Parathyroid adenoma (tissue), 2 donors: ENCODE results near the gene TUT4.

ENCODE experiments used
- H2AFZ ChIP-seq: fragments of 300-600 bp; sonication (generic); one replicate; pipeline ENCODE4 v1.7.0; 2017; ENCODE audit warnings: antibody characterized with exemption, mild to moderate bottlenecking
- H3K27ac ChIP-seq: fragments of 300-600 bp; sonication (generic); one replicate; pipeline ENCODE4 v1.7.0; 2017
- H3K27me3 ChIP-seq: fragments of 300-600 bp; sonication (generic); one replicate; pipeline ENCODE4 v1.7.0; 2017; ENCODE audit warnings: low read length; ENCODE audit not compliant: control insufficient read depth, insufficient read depth
- H3K36me3 ChIP-seq: fragments of 300-600 bp; sonication (generic); one replicate; pipeline ENCODE4 v1.7.0; 2017; ENCODE audit warnings: low read length; ENCODE audit not compliant: control insufficient read depth, insufficient read depth
- H3K4me1 ChIP-seq: fragments of 300-600 bp; sonication (generic); one replicate; pipeline ENCODE4 v1.7.0; 2017; ENCODE audit warnings: control low read depth
- H3K4me2 ChIP-seq: fragments of 300-600 bp; sonication (generic); one replicate; pipeline ENCODE4 v1.7.0; 2017; ENCODE audit warnings: low read length
- H3K4me3 ChIP-seq: fragments of 300-600 bp; sonication (generic); one replicate; pipeline ENCODE4 v1.7.0; 2017; ENCODE audit warnings: low read depth, low read length
- H3K79me2 ChIP-seq: fragments of 300-600 bp; sonication (generic); one replicate; pipeline ENCODE4 v1.7.0; 2017; ENCODE audit warnings: control low read depth
- H3K9ac ChIP-seq: fragments of 300-600 bp; sonication (generic); one replicate; pipeline ENCODE4 v1.7.0; 2017; ENCODE audit warnings: mild to moderate bottlenecking
- H3K9me3 ChIP-seq: fragments of 300-600 bp; sonication (generic); one replicate; pipeline ENCODE4 v1.7.0; 2017; ENCODE audit warnings: low read length; ENCODE audit not compliant: control insufficient read depth
- CTCF ChIP-seq: fragments of 300-600 bp; sonication (generic); IDR thresholded peaks from one replicate; pipeline ENCODE4 v1.7.0; 2017; ENCODE audit warnings: antibody characterized with exemption, mild to moderate bottlenecking
- donor health status: primary hyperparathyroidism.

Gene TUT4

GRCh38 chr1:52402860-52403240 is 150.0 kb downstream of the TUT4 start:
- Histone ChIP-seq H2AFZ (no peak overlapping the region), H3K4me2 (no peak overlapping the region), H3K9ac (no peak overlapping the region), H3K27ac (no peak overlapping the region), H3K4me1 (peaks cover 3% of the 10 kb centered on the region), H3K79me2 (peaks cover 2% of the 10 kb centered on the region), H3K9me3 (no peaks in the 10 kb centered on the region), H3K36me3 (no peaks in the 10 kb centered on the region), H3K4me3 (no peak overlapping the region), H3K27me3 (no peaks in the 10 kb centered on the region)
- no peak for TF ChIP-seq CTCF

DNA sequence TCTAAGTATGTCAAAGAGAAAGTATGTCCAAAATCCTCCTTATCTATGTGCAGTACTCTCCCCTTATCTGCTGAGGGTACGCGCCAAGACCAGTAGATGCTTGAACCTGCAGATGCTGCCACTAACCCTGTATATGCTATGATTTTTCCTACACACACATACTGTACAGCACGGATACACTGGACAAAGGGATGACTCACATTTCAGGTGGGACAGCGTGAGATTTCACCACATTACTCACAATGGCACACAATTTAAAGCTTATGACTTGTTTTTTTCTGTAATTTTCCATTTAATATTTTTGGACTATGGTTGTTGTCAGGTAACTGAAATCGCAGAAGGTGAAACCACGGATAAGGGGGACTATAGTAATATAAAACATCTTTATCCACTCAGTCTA is 152.8 kb downstream of the TUT4 start:
- H3K27me3 ChIP-seq = no peaks in the 10 kb centered on the region
- H3K9me3 ChIP-seq = no peaks in the 10 kb centered on the region
- no peaks in the 10 kb centered on the region for H3K36me3 ChIP-seq
- H3K9ac ChIP-seq = no peak overlapping the region
- no peak overlapping the region for H3K27ac ChIP-seq
- H2AFZ ChIP-seq = no peak overlapping the region
- peaks cover 2% of the 10 kb centered on the region for H3K79me2 ChIP-seq
- H3K4me2 ChIP-seq = no peak overlapping the region
- peaks cover under 1% of the 10 kb centered on the region for H3K4me1 ChIP-seq
- H3K4me3 ChIP-seq = no peak overlapping the region
- no peak for TF ChIP-seq CTCF

- TF ChIP-seq CTCF = no peak
- Histone ChIP-seq H3K4me1 (no peaks in the 10 kb centered on the region), H3K9me3 (no peaks in the 10 kb centered on the region)
These were observed 153.3 kb downstream of the TUT4 start for GRCh38 chr1:52399629-52400028.

DNA sequence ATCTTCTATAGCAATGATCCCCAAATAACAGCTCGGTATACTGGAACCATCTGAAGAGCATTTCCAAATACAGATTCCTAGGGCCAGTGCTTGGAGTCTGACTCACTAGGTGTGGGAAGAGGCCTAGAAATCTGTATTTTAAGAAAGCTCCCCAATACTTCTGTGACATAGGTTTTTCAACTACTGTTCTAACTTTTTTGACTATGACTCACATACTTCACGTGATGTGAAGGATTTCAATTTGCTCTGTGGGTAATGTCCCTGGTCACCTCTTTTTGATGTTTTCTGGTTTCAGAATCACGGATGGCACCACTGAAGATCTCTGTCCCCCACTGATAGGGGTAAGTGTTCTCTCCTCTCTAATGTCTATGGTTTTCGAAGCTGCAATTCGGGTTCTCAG is 159.7 kb downstream of the TUT4 start:
- H3K4me1 ChIP-seq = no peaks in the 10 kb centered on the region
- no peak overlapping the region for H3K27ac ChIP-seq
- TF ChIP-seq CTCF = no peak
- H3K27me3 ChIP-seq = no peaks in the 10 kb centered on the region
- H2AFZ ChIP-seq = no peak overlapping the region
- H3K9ac ChIP-seq = no peak overlapping the region
- H3K79me2 ChIP-seq = no peaks in the 10 kb centered on the region
- no peaks in the 10 kb centered on the region for H3K36me3 ChIP-seq
- no peak overlapping the region for H3K4me3 ChIP-seq
- H3K9me3 ChIP-seq = no peaks in the 10 kb centered on the region
- H3K4me2 ChIP-seq = no peak overlapping the region

More at GRCh38 chr1:52399629-52400028, 153.3 kb downstream of the TUT4 start:
- no peak overlapping the region for H3K27ac ChIP-seq
- no peaks in the 10 kb centered on the region for H3K27me3 ChIP-seq
- H3K4me3 ChIP-seq = no peak overlapping the region
- no peak overlapping the region for H2AFZ ChIP-seq
- H3K9ac ChIP-seq = no peak overlapping the region
- H3K79me2 ChIP-seq = no peaks in the 10 kb centered on the region
- no peaks in the 10 kb centered on the region for H3K36me3 ChIP-seq
- H3K4me2 ChIP-seq = no peak overlapping the region

GRCh38 chr1:52386458-52386857 is 166.4 kb downstream of the TUT4 start:
- no peak overlapping the region for H3K4me3 ChIP-seq
- H3K36me3 ChIP-seq = no peaks in the 10 kb centered on the region
- H3K4me2 ChIP-seq = no peak overlapping the region
- H3K9me3 ChIP-seq = no peaks in the 10 kb centered on the region
- H3K27me3 ChIP-seq = no peaks in the 10 kb centered on the region
- H3K9ac ChIP-seq = no peak overlapping the region
- TF ChIP-seq CTCF = no peak
- H2AFZ ChIP-seq = no peak overlapping the region
- no peaks in the 10 kb centered on the region for H3K79me2 ChIP-seq
- no peak overlapping the region for H3K27ac ChIP-seq
- H3K4me1 ChIP-seq = no peaks in the 10 kb centered on the region
